ENCODE data around the gene NAT10.

The NAT10 gene

GRCh38 chr11:34167961-34168360, 62.5 kb downstream of the NAT10 start:
- DNase-seq (ENCODE audit: low read depth in 1 of 2, low spot score in 1 of 2) = no peak
- Histone ChIP-seq H3K4me3 (replicated peaks; ENCODE audit: insufficient read depth, low read length) (no peak overlapping the region), H3K27me3 (ENCODE audit: insufficient read depth, poor library complexity, severe bottlenecking) (no peaks in the 10 kb centered on the region), H3K27ac (replicated peaks) (no peak overlapping the region)
- TF ChIP-seq REST (IDR thresholded peaks at IDR 0.05; ENCODE audit: insufficient replicate concordance, low read depth) = no peak
- TF ChIP-seq GABPA (IDR thresholded peaks at IDR 0.05; ENCODE audit: low read depth) = no peak
- TF ChIP-seq CTCF (IDR thresholded peaks at IDR 0.05; ENCODE audit: insufficient read depth, low read length) = no peak
- TF ChIP-seq POLR2AphosphoS5 (IDR thresholded peaks at IDR 0.05; ENCODE audit: low read depth) = no peak
- no peak for TF ChIP-seq SPI1 (IDR thresholded peaks at IDR 0.05; ENCODE audit: borderline replicate concordance, low read depth)

GRCh38 chr11:34168642-34169420, 63.4 kb downstream of the NAT10 start:
- Histone ChIP-seq H3K27ac (replicated peaks) (no peak overlapping the region), H3K4me3 (replicated peaks; ENCODE audit: insufficient read depth, low read length) (no peak overlapping the region), H3K27me3 (ENCODE audit: insufficient read depth, poor library complexity, severe bottlenecking) (no peaks in the 10 kb centered on the region)
- DNase-seq (ENCODE audit: low read depth in 1 of 2, low spot score in 1 of 2) = no peak
- no peak for TF ChIP-seq CTCF (IDR thresholded peaks at IDR 0.05; ENCODE audit: insufficient read depth, low read length)
- TF ChIP-seq GABPA (IDR thresholded peaks at IDR 0.05; ENCODE audit: low read depth) = no peak
- TF ChIP-seq SPI1 (IDR thresholded peaks at IDR 0.05; ENCODE audit: borderline replicate concordance, low read depth) = no peak

GRCh38 chr11:34169686-34170085, 64.3 kb downstream of the NAT10 start:
- H3K27ac ChIP-seq (replicated peaks) = no peak overlapping the region
- no peak overlapping the region for H3K4me3 ChIP-seq (replicated peaks; ENCODE audit: insufficient read depth, low read length)
- DNase-seq (ENCODE audit: low read depth in 1 of 2, low spot score in 1 of 2) = no peak
- TF ChIP-seq SPI1 (IDR thresholded peaks at IDR 0.05; ENCODE audit: borderline replicate concordance, low read depth) (no peak), CTCF (IDR thresholded peaks at IDR 0.05; ENCODE audit: insufficient read depth, low read length) (no peak), GABPA (IDR thresholded peaks at IDR 0.05; ENCODE audit: low read depth) (no peak), REST (IDR thresholded peaks at IDR 0.05; ENCODE audit: insufficient replicate concordance, low read depth) (no peak), POLR2AphosphoS5 (IDR thresholded peaks at IDR 0.05; ENCODE audit: low read depth) (no peak)
- H3K27me3 ChIP-seq (ENCODE audit: insufficient read depth, poor library complexity, severe bottlenecking) = no peaks in the 10 kb centered on the region

- Histone ChIP-seq H3K27me3 (ENCODE audit: insufficient read depth, poor library complexity, severe bottlenecking) (no peaks in the 10 kb centered on the region), H3K4me3 (replicated peaks; ENCODE audit: insufficient read depth, low read length) (no peak overlapping the region), H3K27ac (replicated peaks) (no peak overlapping the region)
- no peak for DNase-seq (ENCODE audit: low read depth in 1 of 2, low spot score in 1 of 2)
- no peak for TF ChIP-seq CTCF (IDR thresholded peaks at IDR 0.05; ENCODE audit: insufficient read depth, low read length)
- TF ChIP-seq REST (IDR thresholded peaks at IDR 0.05; ENCODE audit: insufficient replicate concordance, low read depth) = no peak
- TF ChIP-seq GABPA (IDR thresholded peaks at IDR 0.05; ENCODE audit: low read depth) = no peak
- no peak for TF ChIP-seq SPI1 (IDR thresholded peaks at IDR 0.05; ENCODE audit: borderline replicate concordance, low read depth)
- TF ChIP-seq POLR2AphosphoS5 (IDR thresholded peaks at IDR 0.05; ENCODE audit: low read depth) = no peak
Observed at GRCh38 chr11:34173050-34173449, 67.6 kb downstream of the NAT10 start.

Data from HL-60 (cell line).